OCI-LY1 (cell line): ENCODE results near the gene MORN5.

Experiments
- EZH2 ChIP-seq: fragments of 200-600 bp; sonication (generic), shearing (Covaris generic); IDR thresholded peaks from 2 replicates; pipeline ENCODE4 v1.8.0; 2017; ENCODE audit warnings: borderline replicate concordance, mixed run types, mild to moderate bottlenecking, antibody characterized with exemption, low read length, moderate library complexity, mixed read lengths
- TF ChIP-seq, protein P1 (sequence below): fragments of 200-600 bp; sonication (generic), shearing (Covaris generic); IDR thresholded peaks from 2 replicates; pipeline ENCODE4 v1.5.1; 2017; ENCODE audit warnings: mild to moderate bottlenecking, antibody characterized with exemption, low read length, moderate library complexity, mixed read lengths

DNA sequence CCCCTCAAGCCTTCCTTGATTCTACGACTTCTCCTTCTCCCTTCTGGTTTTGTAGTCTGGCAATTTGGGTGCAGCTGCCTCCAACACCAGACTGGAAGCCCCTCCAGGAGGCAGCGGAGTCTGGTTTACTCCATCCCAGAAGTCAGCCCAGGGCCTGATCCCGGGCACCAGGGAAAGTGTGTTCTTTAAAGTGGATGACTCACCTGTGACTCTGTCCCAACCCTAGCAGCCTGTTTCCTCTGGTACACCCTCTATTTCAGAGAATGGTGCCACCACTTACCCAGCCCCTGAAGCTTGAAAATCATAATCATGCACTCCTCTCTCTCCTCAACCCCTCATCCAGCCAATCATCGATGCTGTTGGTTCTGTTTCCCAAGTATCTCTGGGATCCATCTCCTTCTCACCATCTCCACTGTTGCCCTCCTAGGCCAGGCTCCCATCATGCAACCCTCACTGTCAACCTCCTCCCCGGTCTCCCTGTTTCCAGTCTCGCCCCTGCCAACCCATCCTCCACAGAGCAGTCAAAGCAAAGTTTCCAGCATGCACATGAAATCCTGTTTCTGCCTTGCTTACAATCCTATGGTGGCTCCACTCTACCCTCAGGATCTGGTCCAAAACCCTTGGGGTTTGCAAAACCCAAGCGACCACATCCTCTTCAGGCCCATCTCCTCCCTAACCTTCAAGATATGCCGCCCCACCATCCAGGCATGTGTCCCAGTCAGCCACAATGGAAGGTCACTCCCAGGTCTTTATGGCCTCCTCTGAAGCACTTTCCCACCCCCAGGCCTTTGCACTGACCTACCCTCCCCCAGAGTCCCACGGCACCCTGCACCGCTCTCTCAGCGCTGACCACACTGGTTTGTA is 58.6 kb downstream of the MORN5 start:
- TF ChIP-seq, protein P1, sequence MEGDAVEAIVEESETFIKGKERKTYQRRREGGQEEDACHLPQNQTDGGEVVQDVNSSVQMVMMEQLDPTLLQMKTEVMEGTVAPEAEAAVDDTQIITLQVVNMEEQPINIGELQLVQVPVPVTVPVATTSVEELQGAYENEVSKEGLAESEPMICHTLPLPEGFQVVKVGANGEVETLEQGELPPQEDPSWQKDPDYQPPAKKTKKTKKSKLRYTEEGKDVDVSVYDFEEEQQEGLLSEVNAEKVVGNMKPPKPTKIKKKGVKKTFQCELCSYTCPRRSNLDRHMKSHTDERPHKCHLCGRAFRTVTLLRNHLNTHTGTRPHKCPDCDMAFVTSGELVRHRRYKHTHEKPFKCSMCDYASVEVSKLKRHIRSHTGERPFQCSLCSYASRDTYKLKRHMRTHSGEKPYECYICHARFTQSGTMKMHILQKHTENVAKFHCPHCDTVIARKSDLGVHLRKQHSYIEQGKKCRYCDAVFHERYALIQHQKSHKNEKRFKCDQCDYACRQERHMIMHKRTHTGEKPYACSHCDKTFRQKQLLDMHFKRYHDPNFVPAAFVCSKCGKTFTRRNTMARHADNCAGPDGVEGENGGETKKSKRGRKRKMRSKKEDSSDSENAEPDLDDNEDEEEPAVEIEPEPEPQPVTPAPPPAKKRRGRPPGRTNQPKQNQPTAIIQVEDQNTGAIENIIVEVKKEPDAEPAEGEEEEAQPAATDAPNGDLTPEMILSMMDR = no peak
- TF ChIP-seq EZH2 = no peak
